Activated CD4-positive, alpha-beta T cell treated with anti-CD3 and anti-CD28 coated beads for 36 hours (primary cell): ENCODE measurements around the gene MTCH1. TPM values are rescaled to one million over a fixed set of nuclear protein-coding genes. Genes with fewer than 3 reads are reported as not detected.
A peak's percentile ranks its signal among the peaks of the same experiment; 100 is the strongest.

Source experiments
- ATAC-seq: fragments of 200-7000 bp; cut with Tn5 transposase; one replicate; pipeline ENCODE4 v1.10.0; 2021; ENCODE audit warnings: mild to moderate bottlenecking, moderate library complexity
- CTCF ChIA-PET: fragments of 350-600 bp; sonication (Branson Sonifier 250); formaldehyde crosslinking; loops from one replicate; lab custom pipeline; 2021; ENCODE audit warnings: antibody characterized with exemption; lab: Charles Lee
- POLR2A ChIA-PET: fragments of 350-600 bp; sonication (Branson Sonifier 250); formaldehyde crosslinking; loops from one replicate; lab custom pipeline; 2021; ENCODE audit warnings: antibody characterized with exemption, inconsistent platforms; lab: Charles Lee
- DNase-seq: peaks from one replicate; pipeline ENCODE4 v3.0.0-alpha.2; 2020
- H3K27ac Mint-ChIP-seq: one replicate; pipeline ENCODE4 v1.8.0; 2021; ENCODE audit warnings: mixed read lengths
- H3K27me3 Mint-ChIP-seq: one replicate; pipeline ENCODE4 v1.8.0; 2021; ENCODE audit warnings: mixed read lengths
- H3K36me3 Mint-ChIP-seq: one replicate; pipeline ENCODE4 v1.8.0; 2021; ENCODE audit warnings: low read depth, mixed read lengths
- H3K4me1 Mint-ChIP-seq: one replicate; pipeline ENCODE4 v1.8.0; 2021; ENCODE audit warnings: mixed read lengths
- H3K4me3 Mint-ChIP-seq: one replicate; pipeline ENCODE4 v1.8.0; 2021; ENCODE audit warnings: mild to moderate bottlenecking, moderate library complexity, mixed read lengths
- H3K9me3 Mint-ChIP-seq: one replicate; pipeline ENCODE4 v1.8.0; 2021; ENCODE audit warnings: low read depth, mixed read lengths
- intact Hi-C, 2 experiments: fragments of 100-400 bp; cut with DNase I in 1 of 2; cut with micrococcal nuclease in 1 of 2; formaldehyde crosslinking; loops; one replicate each; pipeline versions ENCODE4 v1.14.2 to v1.15.1; 2022 to 2024; cut with DNase I, micrococcal nuclease
- total RNA-seq, 2 experiments: library from RNA; stranded (reverse); gene quantifications; one replicate each; pipeline ENCODE4 v1.2.3, GENCODE V29; 2021

Gene MTCH1
- total RNA-seq, 2 experiments from 2014 or later, result 72.9 to 92.9 TPM

GRCh38 chr6:37017606-37018197 lies 31.7 kb upstream of the MTCH1 start:
- Mint-ChIP-seq H3K4me3 (no peak overlapping the region), H3K9me3 (no peaks in the 10 kb centered on the region), H3K36me3 (no peaks in the 10 kb centered on the region), H3K27me3 (no peaks in the 10 kb centered on the region), H3K27ac (peak overlapping the region; percentile 33), H3K4me1 (peaks cover 38% of the 10 kb centered on the region)
- DNase-seq, result peak; percentile 20
- CTCF ChIA-PET, result interaction anchor here (0.6 to 22.3 kb wide), 65 partner anchors 9 to 1635 kb away, joined by 3 to 586 read pairs (median 5); partner anchors contain the start of genes C6orf89, MTCH1, PIM1 and PPIL1
- intact Hi-C loops, result loop anchor here (1.0 to 2.0 kb wide), 10 partner anchors 31 to 675 kb away; partner anchors contain the start of genes C6orf89 (in 2 of the 2) and MTCH1 (in 1 of the 2)
- POLR2A ChIA-PET, result interaction anchor here (0.6 to 1.2 kb wide), 5 partner anchors 30 to 191 kb away, joined by 4 to 6 read pairs (median 4); partner anchors contain the start of gene PIM1
- no peak for ATAC-seq

- CTCF ChIA-PET, result interaction anchor here (0.5 to 22.3 kb wide), 19 partner anchors 13 to 250 kb away, joined by 3 to 586 read pairs (median 6); partner anchors contain the start of genes C6orf89 and PIM1
- no peaks in the 10 kb centered on the region for H3K36me3 Mint-ChIP-seq
- H3K4me1 Mint-ChIP-seq, result peaks cover 31% of the 10 kb centered on the region
- intact Hi-C loops, result no loop called here
- no peak overlapping the region for H3K4me3 Mint-ChIP-seq
- POLR2A ChIA-PET, result no interaction called here
- no peaks in the 10 kb centered on the region for H3K27me3 Mint-ChIP-seq
- no peak for DNase-seq
- no peak for ATAC-seq
- no peaks in the 10 kb centered on the region for H3K9me3 Mint-ChIP-seq
- no peak overlapping the region for H3K27ac Mint-ChIP-seq
These were observed 31.0 kb upstream of the MTCH1 start for GRCh38 chr6:37016995-37017394.

GRCh38 chr6:37015532-37015931 lies 29.5 kb upstream of the MTCH1 start:
- CTCF ChIA-PET, result interaction anchor here (0.9 to 22.3 kb wide), 4 partner anchors 8 to 249 kb away, joined by 4 to 586 read pairs (median 172); partner anchors contain the start of gene PIM1
- intact Hi-C loops, result no loop called here
- H3K36me3 Mint-ChIP-seq, result no peaks in the 10 kb centered on the region
- DNase-seq (no peak), ATAC-seq (no peak)
- peaks cover 19% of the 10 kb centered on the region for H3K4me1 Mint-ChIP-seq
- H3K27ac Mint-ChIP-seq, result no peak overlapping the region
- no peaks in the 10 kb centered on the region for H3K9me3 Mint-ChIP-seq
- POLR2A ChIA-PET, result interaction anchor here (0.6 kb wide), 1 partner anchor 344 kb away, joined by 8 read pairs; no protein-coding TSS in a partner anchor
- H3K4me3 Mint-ChIP-seq, result no peak overlapping the region
- no peaks in the 10 kb centered on the region for H3K27me3 Mint-ChIP-seq

GRCh38 chr6:37014667-37015066 lies 28.7 kb upstream of the MTCH1 start:
- CTCF ChIA-PET, result interaction anchor here (4.6 to 22.3 kb wide), 2 partner anchors 193 to 248 kb away, joined by 73 to 586 read pairs; no protein-coding TSS in a partner anchor
- Mint-ChIP-seq H3K4me1 (peaks cover 19% of the 10 kb centered on the region), H3K27me3 (no peaks in the 10 kb centered on the region), H3K27ac (no peak overlapping the region), H3K36me3 (no peaks in the 10 kb centered on the region), H3K4me3 (no peak overlapping the region), H3K9me3 (no peaks in the 10 kb centered on the region)
- no peak for ATAC-seq
- DNase-seq, result no peak
- intact Hi-C loops, result no loop called here
- POLR2A ChIA-PET, result no interaction called here

- Mint-ChIP-seq H3K4me1 (peaks cover 11% of the 10 kb centered on the region), H3K27ac (no peak overlapping the region), H3K36me3 (no peaks in the 10 kb centered on the region), H3K9me3 (no peaks in the 10 kb centered on the region), H3K4me3 (no peak overlapping the region), H3K27me3 (no peaks in the 10 kb centered on the region)
- intact Hi-C loops, result no loop called here
- ChIA-PET CTCF (interaction anchor here (1.0 kb wide), 1 partner anchor 129 kb away, joined by 3 read pairs; no protein-coding TSS in a partner anchor), POLR2A (no interaction called here)
- DNase-seq, result no peak
- no peak for ATAC-seq
These were observed 27.8 kb upstream of the MTCH1 start for GRCh38 chr6:37013516-37014491.

GRCh38 chr6:37011656-37012378 lies 25.8 kb upstream of the MTCH1 start:
- Mint-ChIP-seq H3K27ac (no peak overlapping the region), H3K4me3 (no peak overlapping the region), H3K9me3 (no peaks in the 10 kb centered on the region), H3K27me3 (no peaks in the 10 kb centered on the region), H3K4me1 (no peaks in the 10 kb centered on the region), H3K36me3 (no peaks in the 10 kb centered on the region)
- DNase-seq, result no peak
- ATAC-seq, result no peak
- CTCF ChIA-PET, result interaction anchor here (0.7 to 1.3 kb wide), 3 partner anchors 127 to 205 kb away, joined by 3 to 8 read pairs (median 4); no protein-coding TSS in a partner anchor
- POLR2A ChIA-PET, result no interaction called here
- intact Hi-C loops, result no loop called here

GRCh38 chr6:37010402-37010892 lies 24.5 kb upstream of the MTCH1 start:
- ChIA-PET POLR2A (no interaction called here), CTCF (interaction anchor here (1.3 kb wide), 1 partner anchor 125 kb away, joined by 8 read pairs; no protein-coding TSS in a partner anchor)
- H3K36me3 Mint-ChIP-seq, result no peaks in the 10 kb centered on the region
- no peak overlapping the region for H3K27ac Mint-ChIP-seq
- H3K9me3 Mint-ChIP-seq, result no peaks in the 10 kb centered on the region
- H3K4me1 Mint-ChIP-seq, result peaks cover 12% of the 10 kb centered on the region
- H3K27me3 Mint-ChIP-seq, result no peaks in the 10 kb centered on the region
- no peak overlapping the region for H3K4me3 Mint-ChIP-seq
- intact Hi-C loops, result no loop called here
- no peak for DNase-seq
- no peak for ATAC-seq

GRCh38 chr6:37008484-37009465 lies 22.8 kb upstream of the MTCH1 start:
- POLR2A ChIA-PET, result no interaction called here
- intact Hi-C loops, result no loop called here
- peaks cover 12% of the 10 kb centered on the region for H3K4me1 Mint-ChIP-seq
- H3K9me3 Mint-ChIP-seq, result no peaks in the 10 kb centered on the region
- DNase-seq (no peak), ATAC-seq (no peak)
- H3K27ac Mint-ChIP-seq, result no peak overlapping the region
- CTCF ChIA-PET, result interaction anchor here (0.5 to 1.2 kb wide), 2 partner anchors 9 to 125 kb away, joined by 3 to 4 read pairs; no protein-coding TSS in a partner anchor
- H3K4me3 Mint-ChIP-seq, result no peak overlapping the region
- H3K27me3 Mint-ChIP-seq, result no peaks in the 10 kb centered on the region
- H3K36me3 Mint-ChIP-seq, result no peaks in the 10 kb centered on the region

GRCh38 chr6:37007340-37008043 lies 21.5 kb upstream of the MTCH1 start:
- no peak for DNase-seq
- POLR2A ChIA-PET, result interaction anchor here (0.6 kb wide), 2 partner anchors 22 to 113 kb away, joined by 3 read pairs; no protein-coding TSS in a partner anchor

More at GRCh38 chr6:37007340-37008043, 21.5 kb upstream of the MTCH1 start:
- peaks cover 12% of the 10 kb centered on the region for H3K4me1 Mint-ChIP-seq
- H3K9me3 Mint-ChIP-seq, result no peaks in the 10 kb centered on the region
- CTCF ChIA-PET, result interaction anchor here (0.6 to 2.1 kb wide), 6 partner anchors 8 to 291 kb away, joined by 3 to 17 read pairs (median 4); no protein-coding TSS in a partner anchor
- H3K27me3 Mint-ChIP-seq, result no peaks in the 10 kb centered on the region
- no peak overlapping the region for H3K27ac Mint-ChIP-seq
- no peaks in the 10 kb centered on the region for H3K36me3 Mint-ChIP-seq
- ATAC-seq, result no peak
- intact Hi-C loops, result no loop called here
- H3K4me3 Mint-ChIP-seq, result no peak overlapping the region
